GM21825 (cell line): ENCODE results near the gene DDX5.

Experiments used
- ATAC-seq: cut with Tn5 transposase; IDR thresholded peaks from one replicate; pipeline ENCODE4 v1.9.1; 2021; ENCODE audit warnings: mild to moderate bottlenecking, moderate library complexity; ENCODE audit not compliant: unreplicated experiment

The DDX5 gene

GRCh38 chr17:64506201-64506575 is at the start of gene DDX5:
Gene DDX5, minus strand, starts transcription at chr17:64506289. Its CDS starts 170 bp downstream, at chr17:64506119.
- ATAC-seq, result peak; percentile 64

GRCh38 chr17:64555281-64555680 is 49.2 kb upstream of the DDX5 start:
- ATAC-seq, result no peak

DNA sequence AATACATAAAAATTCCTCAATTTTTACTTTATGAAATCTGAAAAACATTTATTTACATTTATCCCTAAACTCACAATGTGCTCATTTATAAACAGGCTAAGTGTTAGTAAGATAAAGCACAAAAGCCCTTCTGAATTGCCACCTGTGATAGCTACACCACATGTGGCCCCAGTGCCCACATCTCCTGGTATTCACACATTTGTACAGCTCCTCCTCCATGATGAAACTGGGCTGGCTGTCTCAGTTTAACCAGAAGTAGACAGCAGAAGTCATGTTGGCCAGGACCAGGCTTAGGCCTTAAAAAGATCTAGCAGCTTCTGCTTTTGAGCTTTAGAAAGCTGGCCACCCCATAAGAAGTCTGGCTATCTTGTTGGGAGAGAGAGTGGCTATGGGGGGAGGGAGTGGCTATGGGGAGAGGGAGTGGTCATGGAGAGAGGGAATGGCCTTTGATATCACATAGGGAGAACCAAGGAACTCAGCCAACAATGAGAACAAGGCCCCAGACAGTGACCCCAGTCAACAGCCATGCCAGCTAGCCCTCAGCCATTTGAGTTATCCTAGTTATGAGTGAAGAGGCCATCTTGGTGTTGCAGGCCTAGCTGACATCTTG is 48.0 kb upstream of the DDX5 start:
- ATAC-seq, result no peak

GRCh38 chr17:64551461-64551860 is 45.4 kb upstream of the DDX5 start:
- ATAC-seq, result no peak

DNA sequence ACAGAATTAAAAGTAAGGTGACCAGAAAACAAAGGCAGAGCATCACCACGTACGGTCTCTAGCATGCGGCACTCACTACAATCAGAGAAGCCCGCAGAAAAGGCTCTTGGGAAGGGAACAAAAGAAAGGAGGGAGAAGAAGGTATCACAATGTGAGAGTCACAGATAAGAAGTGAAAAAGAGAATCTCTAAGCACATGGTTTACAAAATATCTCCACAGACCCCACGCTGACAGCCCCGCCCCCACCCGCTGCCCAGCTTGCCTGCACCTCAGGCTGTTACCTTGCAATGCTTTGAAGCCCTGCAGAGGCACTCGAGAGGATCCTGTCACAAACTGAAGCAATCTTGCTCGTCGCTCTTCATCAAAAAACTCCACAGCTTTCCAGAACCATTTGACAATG is 41.2 kb upstream of the DDX5 start:
- ATAC-seq, result no peak

DNA sequence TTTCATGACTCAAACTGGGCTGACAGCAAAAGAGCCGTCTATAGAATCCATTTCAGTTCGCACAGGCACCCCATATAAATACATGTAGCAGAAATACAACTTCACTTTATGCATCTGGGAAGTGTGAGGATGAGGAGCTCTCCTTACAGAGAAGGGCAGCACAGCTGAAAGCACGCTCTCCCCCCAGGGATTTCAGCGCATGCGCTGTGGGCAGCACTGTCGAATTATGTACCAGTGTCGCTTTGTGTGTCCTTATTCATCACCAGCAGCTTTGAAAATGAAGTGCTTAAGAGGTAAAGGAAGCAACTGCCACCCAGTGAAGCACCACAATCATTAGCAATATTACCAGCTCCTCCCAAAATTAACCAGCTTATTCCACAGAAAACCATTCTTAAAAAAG is 40.6 kb upstream of the DDX5 start:
- no peak for ATAC-seq

DNA sequence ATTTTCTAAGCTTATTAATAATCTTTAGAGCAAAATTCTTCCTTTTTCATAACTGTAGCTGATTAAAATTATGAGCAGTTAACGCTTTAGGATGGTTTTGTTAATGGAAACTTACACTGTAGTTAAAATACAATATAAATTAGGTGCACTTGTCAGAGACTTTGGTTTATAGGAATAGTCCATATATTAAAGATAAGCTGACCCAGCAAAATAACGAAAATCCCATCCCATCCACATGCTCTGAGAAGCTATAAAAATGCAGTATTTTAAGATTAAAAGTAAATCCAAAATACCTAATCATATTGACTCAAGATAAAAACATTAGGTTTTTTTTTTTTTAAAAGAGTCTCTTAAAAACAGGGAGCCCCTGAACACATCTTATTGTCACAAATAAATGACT is 38.7 kb upstream of the DDX5 start:
- ATAC-seq, result no peak

- ATAC-seq, result no peak
These were observed 34.2 kb upstream of the DDX5 start for GRCh38 chr17:64540118-64540776.

DNA sequence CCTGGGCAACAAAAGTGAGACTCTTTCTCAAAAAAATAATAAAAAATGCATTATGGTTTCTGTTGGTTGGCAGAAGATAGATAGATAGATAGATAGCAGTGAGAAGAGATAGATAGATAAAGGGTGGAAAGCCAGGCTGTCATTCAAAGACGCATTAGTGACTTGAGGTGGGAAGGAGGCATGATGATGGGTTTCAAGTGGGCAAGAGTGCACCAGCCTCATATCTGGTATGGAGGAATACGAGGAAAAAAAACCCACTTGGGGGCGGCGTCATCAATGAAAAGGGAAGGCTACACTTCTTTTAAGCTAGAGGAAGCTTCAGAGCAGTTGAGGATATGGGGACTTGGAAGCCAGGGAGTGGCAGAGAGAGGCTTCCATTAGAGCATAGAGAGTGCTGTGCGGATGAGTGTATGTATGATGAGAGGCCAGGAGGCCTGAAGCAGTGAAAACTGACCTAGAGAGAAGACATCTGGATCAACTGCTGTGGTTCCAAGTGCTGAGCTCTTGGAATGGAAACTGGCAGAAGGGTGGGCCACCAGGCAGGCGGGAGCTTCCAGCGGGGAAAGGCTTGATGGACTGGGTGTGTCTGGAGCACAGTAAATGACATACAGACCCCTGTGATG is 32.5 kb upstream of the DDX5 start:
- ATAC-seq, result no peak

GRCh38 chr17:64537488-64537887 is 31.4 kb upstream of the DDX5 start:
- ATAC-seq, result no peak

DNA sequence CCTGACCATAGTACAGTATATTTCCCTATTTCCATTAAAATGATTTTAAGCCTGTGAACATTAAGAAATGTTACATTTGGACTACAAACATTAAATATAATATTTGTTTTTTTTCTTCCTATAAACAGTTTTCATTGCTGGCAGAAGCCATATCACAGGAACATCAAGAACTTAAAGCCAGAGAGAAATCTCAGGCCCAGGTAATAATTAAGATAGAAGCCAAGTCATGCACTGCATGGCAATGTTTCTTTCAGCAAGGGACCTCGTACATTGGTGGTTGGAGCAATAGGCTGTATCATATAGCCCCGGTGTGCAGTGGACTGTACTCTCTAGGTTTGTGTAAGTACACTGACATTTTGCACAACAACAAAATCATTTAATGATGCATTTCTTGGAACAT is 30.8 kb upstream of the DDX5 start:
- no peak for ATAC-seq

DNA sequence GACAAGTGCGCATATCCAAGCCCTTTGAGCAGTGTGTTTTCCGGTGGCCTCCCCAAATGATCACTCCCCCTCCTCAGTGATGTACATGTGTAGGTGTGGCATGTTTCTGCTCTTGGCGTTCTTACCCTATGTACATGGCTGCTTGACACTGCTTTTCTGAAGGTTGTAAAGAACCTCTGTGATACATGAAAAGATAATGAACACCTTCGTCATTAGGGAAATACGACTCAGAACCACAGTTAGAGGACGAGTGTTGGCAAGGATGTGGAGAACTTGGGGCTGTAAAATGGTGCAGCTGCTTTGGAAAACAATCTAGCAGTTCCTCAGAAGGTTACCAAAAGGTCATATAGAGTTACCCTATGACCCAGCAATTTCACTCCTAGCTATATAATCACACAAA is 29.3 kb upstream of the DDX5 start:
- no peak for ATAC-seq

GRCh38 chr17:64534187-64534586 is 28.1 kb upstream of the DDX5 start:
- no peak for ATAC-seq

- no peak for ATAC-seq
These were observed 27.7 kb upstream of the DDX5 start for GRCh38 chr17:64533784-64534183.

GRCh38 chr17:64532409-64532808 is 26.3 kb upstream of the DDX5 start:
- no peak for ATAC-seq

DNA sequence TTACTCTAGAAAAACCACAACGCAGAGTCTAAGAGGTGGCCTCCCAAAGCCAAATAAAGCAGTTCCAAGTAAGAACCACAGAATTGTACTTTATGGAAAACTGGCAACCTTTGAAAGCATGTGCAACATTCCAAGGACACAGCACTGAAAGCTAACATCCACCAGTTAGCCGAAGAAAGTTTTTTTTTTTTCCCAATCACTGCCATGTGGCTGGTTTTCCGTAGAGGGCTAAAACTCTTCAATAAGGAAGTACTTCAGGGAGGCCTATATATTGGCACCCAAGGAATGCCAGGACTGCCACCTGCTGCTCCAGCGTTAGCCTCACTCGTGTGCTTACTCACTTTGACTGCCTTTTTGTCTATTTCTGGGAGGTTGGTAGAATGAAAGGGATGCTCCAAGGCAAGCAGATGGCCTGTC is 25.9 kb upstream of the DDX5 start:
- no peak for ATAC-seq

GRCh38 chr17:64529221-64529620 is 23.1 kb upstream of the DDX5 start:
- no peak for ATAC-seq

GRCh38 chr17:64527914-64528313 is 21.8 kb upstream of the DDX5 start:
- ATAC-seq, result no peak

DNA sequence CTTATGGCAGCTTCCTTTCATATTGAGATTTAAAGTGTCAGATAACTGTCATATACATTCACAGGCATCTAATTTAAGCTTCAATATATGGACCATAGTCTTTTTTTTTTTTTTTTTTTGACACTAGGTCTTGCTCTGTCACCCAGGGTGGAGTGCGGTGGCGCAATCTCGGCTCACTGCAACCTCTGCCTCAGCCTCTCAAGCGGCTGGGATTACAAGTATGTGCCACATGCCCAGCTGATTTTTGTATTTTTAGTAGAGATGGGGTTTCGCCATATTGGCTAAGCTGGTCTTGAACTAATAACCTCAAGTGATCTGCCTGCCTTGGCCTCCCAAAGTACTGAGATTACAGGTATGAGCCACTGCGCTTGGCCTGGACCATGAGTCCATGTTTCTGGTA is 14.3 kb upstream of the DDX5 start:
- ATAC-seq, result no peak

GRCh38 chr17:64519601-64520000 is 13.5 kb upstream of the DDX5 start:
- ATAC-seq, result no peak

DNA sequence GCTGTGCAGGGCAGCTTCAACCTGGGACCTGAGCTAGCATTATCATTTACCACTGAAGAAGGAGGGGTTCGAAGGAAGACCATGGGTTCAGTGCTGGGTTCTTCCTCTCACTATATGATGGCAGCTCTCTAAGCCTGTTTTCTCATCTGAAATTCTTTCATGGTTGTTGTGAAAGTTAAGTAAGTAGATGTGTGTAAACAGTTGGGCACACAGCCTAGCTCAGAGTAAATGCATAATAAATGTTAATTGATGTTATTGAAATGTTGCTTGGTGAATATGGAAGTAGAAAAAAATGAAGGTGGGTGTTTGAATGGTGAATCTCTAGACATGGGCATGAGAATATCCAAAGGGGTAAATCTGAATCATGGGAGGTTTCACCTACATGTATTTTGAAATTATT is 9.7 kb upstream of the DDX5 start:
- ATAC-seq, result no peak

DNA sequence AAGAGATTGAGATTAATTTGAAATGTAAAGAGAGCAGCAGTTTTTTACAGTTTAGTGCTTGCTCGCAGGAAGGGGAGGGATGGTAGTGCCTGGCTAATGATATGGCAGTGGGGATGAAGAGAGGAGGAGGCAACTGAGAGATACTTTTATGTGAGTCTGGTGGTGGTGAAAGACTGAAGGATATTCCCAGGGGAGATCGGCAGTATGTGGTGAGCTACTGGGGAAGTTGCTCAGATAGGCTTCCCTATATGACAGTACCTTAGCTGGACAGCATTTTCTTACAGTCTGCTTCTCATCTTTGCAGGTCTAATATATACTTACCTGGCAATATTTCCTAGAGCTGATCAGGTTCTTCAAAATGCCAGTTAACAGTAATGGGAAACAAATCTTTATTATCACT is 9.3 kb upstream of the DDX5 start:
- ATAC-seq, result no peak

- ATAC-seq, result no peak
These were observed 3.1 kb upstream of the DDX5 start for GRCh38 chr17:64509179-64509578.
